Smooth muscle cell (in vitro differentiated cells): Measurements from ENCODE around the gene SLC24A3. TPM values are rescaled to one million over a fixed set of nuclear protein-coding genes. Genes with fewer than 3 reads are reported as not detected.

Experiments used
- DNase-seq: peaks from one replicate; lab custom pipeline; 2025; ENCODE audit not compliant: unreplicated experiment; lab: John Stamatoyannopoulos, UW
- H2AFZ ChIP-seq: fragments of 200-600 bp; sonication (generic); 2 replicates; pipeline ENCODE4 v1.6.0; 2016; ENCODE audit warnings: antibody characterized with exemption, low read depth, mild to moderate bottlenecking
- H3F3A ChIP-seq: fragments of 200-600 bp; sonication (generic); 2 replicates; pipeline ENCODE4 v1.6.0; 2017; ENCODE audit warnings: antibody characterized with exemption, low read depth
- H3K27ac ChIP-seq: fragments of 200-600 bp; sonication (generic); 2 replicates; pipeline ENCODE4 v1.5.1; 2016; ENCODE audit warnings: low read depth, mild to moderate bottlenecking
- H3K27me3 ChIP-seq: fragments of 200-600 bp; sonication (generic); 2 replicates; pipeline ENCODE4 v1.6.1; 2016; ENCODE audit warnings: low read depth, mild to moderate bottlenecking
- H3K36me3 ChIP-seq: fragments of 200-600 bp; sonication (generic); 2 replicates; pipeline ENCODE4 v1.5.1; 2016; ENCODE audit warnings: low read depth
- H3K4me1 ChIP-seq: fragments of 200-600 bp; sonication (generic); 2 replicates; pipeline ENCODE4 v1.5.1; 2016; ENCODE audit warnings: low read depth
- H3K4me2 ChIP-seq: fragments of 200-600 bp; sonication (generic); 2 replicates; pipeline ENCODE4 v1.6.0; 2016; ENCODE audit warnings: mild to moderate bottlenecking
- H3K4me3 ChIP-seq: fragments of 200-600 bp; sonication (generic); 2 replicates; pipeline ENCODE4 v1.5.1; 2016; ENCODE audit warnings: mild to moderate bottlenecking
- H3K79me2 ChIP-seq: fragments of 200-600 bp; sonication (generic); 2 replicates; pipeline ENCODE4 v1.6.0; 2016; ENCODE audit warnings: low read depth, mild to moderate bottlenecking
- H3K9ac ChIP-seq: fragments of 200-600 bp; sonication (generic); 2 replicates; pipeline ENCODE4 v1.6.0; 2016; ENCODE audit warnings: low read depth
- H3K9me3 ChIP-seq: fragments of 200-600 bp; sonication (generic); replicated peaks from 2 replicates; pipeline ENCODE4 v1.5.1; 2016; ENCODE audit warnings: low read depth
- H4K20me1 ChIP-seq: fragments of 200-600 bp; sonication (generic); 2 replicates; pipeline ENCODE4 v1.6.0; 2016; ENCODE audit warnings: low read depth
- WGBS: methylation state at CpG from one replicate; pipeline ENCODE4 v1.1.7; 2016; ENCODE audit warnings: low lambda C conversion rate; 5-methylcytosine and 5-hydroxymethylcytosine counted together
- polyA plus RNA-seq: library from polyadenylated mRNA; unstranded; fragments of >200 nt; fragmentation: Nextera tagmentation; extraction: Ambion mirVana; gene quantifications from 2 replicates; pipeline ENCODE4 v1.2.1, GENCODE V29; 2016
- total RNA-seq: library from RNA; depleted of rRNA; stranded (reverse); fragments of >200 nt; gene quantifications from 2 replicates; pipeline ENCODE4 v1.2.3, GENCODE V29; 2014
- TF ChIP-seq, protein P1 (sequence below): fragments of 200-600 bp; sonication (generic); IDR thresholded peaks from 2 replicates; pipeline ENCODE4 v1.5.1; 2017; ENCODE audit warnings: borderline replicate concordance, mild to moderate bottlenecking, antibody characterized with exemption; ENCODE audit not compliant: insufficient read depth, poor library complexity, severe bottlenecking

Gene SLC24A3
- total and polyA plus RNA-seq, 2 experiments from 2014 or later: 2.5 to 3.2 TPM

DNA sequence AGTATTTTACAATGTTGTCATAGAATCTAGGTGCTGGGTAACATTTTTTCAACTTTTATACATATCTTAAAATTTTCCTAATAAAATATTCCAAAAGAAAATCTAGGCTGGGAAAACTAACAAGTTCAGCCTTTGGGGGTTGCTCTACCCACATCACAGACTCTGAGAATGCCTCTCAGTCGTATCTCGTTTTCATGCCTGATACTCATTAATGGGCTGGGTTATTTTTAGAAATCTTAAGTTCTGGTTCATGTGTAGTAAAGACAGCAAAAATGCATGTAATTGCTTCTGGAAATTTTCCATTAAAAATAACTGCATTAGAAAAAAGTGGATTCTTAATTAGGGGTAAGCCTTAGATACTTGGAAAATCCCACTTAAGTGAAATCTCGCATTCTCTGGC lies 149.3 kb downstream of the SLC24A3 start:
- H3K27ac ChIP-seq: no peak overlapping the region
- no peak overlapping the region for H3K4me2 ChIP-seq

DNA sequence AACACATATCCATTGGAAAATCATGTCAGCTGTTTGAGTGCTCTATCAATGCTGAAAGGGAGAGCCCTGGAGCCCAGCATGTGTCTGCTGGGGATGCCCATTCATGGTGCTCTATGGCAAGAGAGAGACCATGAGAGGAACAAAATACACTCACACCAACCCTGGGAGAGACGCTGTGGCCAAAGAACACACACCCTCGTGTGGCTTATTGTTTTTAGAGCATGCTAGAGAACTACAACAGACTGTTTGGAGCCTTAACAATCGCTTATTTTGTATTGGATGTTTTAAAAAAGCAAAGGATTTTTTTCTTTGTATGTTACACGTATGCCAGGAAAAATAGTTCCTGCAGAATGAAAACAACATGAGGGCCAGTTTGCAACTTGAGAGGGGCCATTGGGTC lies 151.0 kb downstream of the SLC24A3 start:
- Histone ChIP-seq H3F3A (no peaks in the 10 kb centered on the region), H3K27me3 (no peaks in the 10 kb centered on the region), H3K4me1 (no peaks in the 10 kb centered on the region), H3K9ac (no peak overlapping the region), H3K36me3 (no peaks in the 10 kb centered on the region), H3K4me2 (no peak overlapping the region), H2AFZ (no peak overlapping the region), H3K27ac (no peak overlapping the region), H4K20me1 (no peaks in the 10 kb centered on the region), H3K9me3 (no peaks in the 10 kb centered on the region), H3K79me2 (no peaks in the 10 kb centered on the region), H3K4me3 (no peak overlapping the region)
- DNase-seq: no peak
- TF ChIP-seq, protein P1, sequence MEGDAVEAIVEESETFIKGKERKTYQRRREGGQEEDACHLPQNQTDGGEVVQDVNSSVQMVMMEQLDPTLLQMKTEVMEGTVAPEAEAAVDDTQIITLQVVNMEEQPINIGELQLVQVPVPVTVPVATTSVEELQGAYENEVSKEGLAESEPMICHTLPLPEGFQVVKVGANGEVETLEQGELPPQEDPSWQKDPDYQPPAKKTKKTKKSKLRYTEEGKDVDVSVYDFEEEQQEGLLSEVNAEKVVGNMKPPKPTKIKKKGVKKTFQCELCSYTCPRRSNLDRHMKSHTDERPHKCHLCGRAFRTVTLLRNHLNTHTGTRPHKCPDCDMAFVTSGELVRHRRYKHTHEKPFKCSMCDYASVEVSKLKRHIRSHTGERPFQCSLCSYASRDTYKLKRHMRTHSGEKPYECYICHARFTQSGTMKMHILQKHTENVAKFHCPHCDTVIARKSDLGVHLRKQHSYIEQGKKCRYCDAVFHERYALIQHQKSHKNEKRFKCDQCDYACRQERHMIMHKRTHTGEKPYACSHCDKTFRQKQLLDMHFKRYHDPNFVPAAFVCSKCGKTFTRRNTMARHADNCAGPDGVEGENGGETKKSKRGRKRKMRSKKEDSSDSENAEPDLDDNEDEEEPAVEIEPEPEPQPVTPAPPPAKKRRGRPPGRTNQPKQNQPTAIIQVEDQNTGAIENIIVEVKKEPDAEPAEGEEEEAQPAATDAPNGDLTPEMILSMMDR: no peak
- WGBS: 87% methylated on average over 4 of the region's 4 CpGs

More for the DNA sequence above, 149.3 kb downstream of the SLC24A3 start:
- Histone ChIP-seq H3K36me3 (no peaks in the 10 kb centered on the region), H3K4me3 (no peak overlapping the region), H3K4me1 (no peaks in the 10 kb centered on the region), H3F3A (no peaks in the 10 kb centered on the region), H3K9me3 (no peaks in the 10 kb centered on the region), H2AFZ (no peak overlapping the region), H3K9ac (no peak overlapping the region), H3K79me2 (no peaks in the 10 kb centered on the region), H4K20me1 (no peaks in the 10 kb centered on the region), H3K27me3 (no peaks in the 10 kb centered on the region)
- TF ChIP-seq, protein P1: no peak
- DNase-seq: no peak
- WGBS: 56% methylated on average over 3 of the region's 3 CpGs

DNA sequence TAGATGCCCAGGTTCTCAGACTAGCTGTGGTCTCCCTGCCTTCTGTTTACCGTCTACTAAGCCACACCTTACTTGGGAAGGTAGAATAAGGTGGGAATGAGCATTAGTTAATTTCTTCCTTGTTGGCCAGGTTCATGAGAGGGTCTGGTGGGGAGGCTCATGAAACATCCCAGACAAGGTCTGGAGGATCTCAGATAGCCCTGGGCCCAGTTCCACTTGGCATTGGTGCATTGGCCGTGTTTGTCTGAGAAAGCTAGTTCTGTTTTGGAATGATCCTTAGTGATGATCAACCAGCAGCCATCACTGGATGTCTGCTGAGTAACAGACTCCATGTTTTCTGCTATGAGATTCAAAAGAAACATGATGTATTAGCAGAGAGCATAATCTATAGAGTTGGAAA lies 155.1 kb downstream of the SLC24A3 start:
- no peak for DNase-seq
- no peaks in the 10 kb centered on the region for H3F3A ChIP-seq
- H3K27ac ChIP-seq: no peak overlapping the region
- H3K4me2 ChIP-seq: no peak overlapping the region
- TF ChIP-seq, protein P1: no peak
- H3K36me3 ChIP-seq: no peaks in the 10 kb centered on the region
- 88% methylated on average over 2 of the region's 2 CpGs for WGBS
- no peaks in the 10 kb centered on the region for H3K79me2 ChIP-seq
- no peak overlapping the region for H3K9ac ChIP-seq
- H2AFZ ChIP-seq: no peak overlapping the region
- no peaks in the 10 kb centered on the region for H3K4me1 ChIP-seq
- H3K4me3 ChIP-seq: no peak overlapping the region
- no peaks in the 10 kb centered on the region for H3K27me3 ChIP-seq
- H4K20me1 ChIP-seq: no peaks in the 10 kb centered on the region
- no peaks in the 10 kb centered on the region for H3K9me3 ChIP-seq

DNA sequence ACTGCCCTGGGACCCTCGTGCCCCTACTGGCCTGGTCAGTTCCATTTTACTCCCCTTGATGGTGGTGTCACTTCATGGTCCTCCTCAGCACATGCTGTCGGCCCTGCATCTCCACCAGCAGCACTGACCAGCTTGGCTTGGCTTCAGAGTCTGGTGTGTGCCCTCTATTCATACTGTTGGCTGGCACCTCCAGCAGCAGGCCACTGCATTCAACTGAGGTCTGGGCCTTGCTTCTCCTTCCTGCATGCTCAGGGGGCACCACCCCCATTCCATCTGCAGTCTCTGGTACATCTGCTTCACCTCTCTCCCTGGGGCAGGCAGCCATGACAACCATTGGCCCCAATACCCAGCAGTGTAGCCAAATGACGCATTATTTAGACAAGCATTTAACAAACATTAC lies 155.9 kb downstream of the SLC24A3 start:
- TF ChIP-seq, protein P1: no peak

More for the DNA sequence above, 155.9 kb downstream of the SLC24A3 start:
- H3K27me3 ChIP-seq: peaks cover 3% of the 10 kb centered on the region
- no peak overlapping the region for H3K4me3 ChIP-seq
- H2AFZ ChIP-seq: no peak overlapping the region
- no peaks in the 10 kb centered on the region for H3K36me3 ChIP-seq
- H3K9ac ChIP-seq: no peak overlapping the region
- H3K27ac ChIP-seq: no peak overlapping the region
- no peak for DNase-seq
- H3K4me1 ChIP-seq: no peaks in the 10 kb centered on the region
- 95% methylated on average over 3 of the region's 3 CpGs for WGBS
- H3K9me3 ChIP-seq: no peaks in the 10 kb centered on the region
- no peaks in the 10 kb centered on the region for H4K20me1 ChIP-seq
- no peaks in the 10 kb centered on the region for H3K79me2 ChIP-seq
- H3F3A ChIP-seq: no peaks in the 10 kb centered on the region
- H3K4me2 ChIP-seq: no peak overlapping the region
